Brain microvascular endothelial cell (primary cell): ENCODE results near the gene USP54.
A peak's percentile ranks its signal among the peaks of the same experiment; 100 is the strongest.

ENCODE experiments used
- DNase-seq: peaks from one replicate; pipeline ENCODE4 v3.0.0-alpha.2; 2020
- H3K27ac ChIP-seq: fragments of 250-450 bp; sonication (Bioruptor Pico); 2 replicates; pipeline ENCODE4 v1.5.1; 2020; ENCODE audit warnings: mild to moderate bottlenecking, moderate library complexity
- H3K27me3 ChIP-seq: fragments of 250-450 bp; sonication (Bioruptor Pico); replicated peaks from 2 replicates; pipeline ENCODE4 v1.5.1; 2020; ENCODE audit warnings: mild to moderate bottlenecking
- H3K36me3 ChIP-seq: fragments of 250-450 bp; sonication (Bioruptor Pico); replicated peaks from 2 replicates; pipeline ENCODE4 v1.5.1; 2020; ENCODE audit warnings: mild to moderate bottlenecking
- H3K4me3 ChIP-seq: 2 replicates; pipeline ENCODE4 v1.5.1; 2011; ENCODE audit warnings: low read depth, mild to moderate bottlenecking, control low read depth, low read length, moderate library complexity
- in situ Hi-C: cut with HindIII; loops from 2 replicates; pipeline ENCODE4 v1.10.0; 2017; ENCODE audit warnings: low sequenced_read_pairs, low pct_ligation_motif_present
- TF ChIP-seq, protein P1 (sequence below): IDR thresholded peaks from 2 replicates; pipeline ENCODE4 v1.5.1; 2011; ENCODE audit warnings: low read depth, mild to moderate bottlenecking, moderate library complexity, low read length, control low read depth, inconsistent platforms; ENCODE audit errors: missing control alignments

The USP54 gene

DNA sequence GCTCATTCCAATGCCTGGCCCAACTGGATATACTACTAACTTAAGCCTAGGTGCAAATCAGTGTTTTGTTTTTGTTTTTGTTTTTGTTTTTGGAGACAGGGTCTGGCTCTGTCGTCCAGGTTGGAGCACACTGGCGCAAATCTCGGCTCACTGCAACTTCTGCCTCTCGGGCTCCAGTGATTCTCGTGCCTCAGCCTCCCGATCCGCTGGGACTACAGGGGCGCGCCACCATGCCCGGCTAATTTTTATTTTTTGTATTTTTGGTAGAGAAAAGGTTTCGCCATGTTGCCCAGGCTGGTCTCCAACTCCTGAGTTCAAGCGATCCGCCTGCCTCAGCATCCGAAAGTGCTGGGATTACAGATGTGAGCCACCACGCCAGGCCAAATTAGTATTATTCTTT, 96.9 kb downstream of the USP54 start:
- Histone ChIP-seq H3K27ac (peak overlapping the region; percentile 93), H3K27me3 (no peaks in the 10 kb centered on the region), H3K36me3 (peaks cover 2% of the 10 kb centered on the region), H3K4me3 (peak overlapping the region; percentile 95)
- no peak for DNase-seq
- TF ChIP-seq, protein P1, sequence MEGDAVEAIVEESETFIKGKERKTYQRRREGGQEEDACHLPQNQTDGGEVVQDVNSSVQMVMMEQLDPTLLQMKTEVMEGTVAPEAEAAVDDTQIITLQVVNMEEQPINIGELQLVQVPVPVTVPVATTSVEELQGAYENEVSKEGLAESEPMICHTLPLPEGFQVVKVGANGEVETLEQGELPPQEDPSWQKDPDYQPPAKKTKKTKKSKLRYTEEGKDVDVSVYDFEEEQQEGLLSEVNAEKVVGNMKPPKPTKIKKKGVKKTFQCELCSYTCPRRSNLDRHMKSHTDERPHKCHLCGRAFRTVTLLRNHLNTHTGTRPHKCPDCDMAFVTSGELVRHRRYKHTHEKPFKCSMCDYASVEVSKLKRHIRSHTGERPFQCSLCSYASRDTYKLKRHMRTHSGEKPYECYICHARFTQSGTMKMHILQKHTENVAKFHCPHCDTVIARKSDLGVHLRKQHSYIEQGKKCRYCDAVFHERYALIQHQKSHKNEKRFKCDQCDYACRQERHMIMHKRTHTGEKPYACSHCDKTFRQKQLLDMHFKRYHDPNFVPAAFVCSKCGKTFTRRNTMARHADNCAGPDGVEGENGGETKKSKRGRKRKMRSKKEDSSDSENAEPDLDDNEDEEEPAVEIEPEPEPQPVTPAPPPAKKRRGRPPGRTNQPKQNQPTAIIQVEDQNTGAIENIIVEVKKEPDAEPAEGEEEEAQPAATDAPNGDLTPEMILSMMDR = no peak
- in situ Hi-C loops = no loop called here

DNA sequence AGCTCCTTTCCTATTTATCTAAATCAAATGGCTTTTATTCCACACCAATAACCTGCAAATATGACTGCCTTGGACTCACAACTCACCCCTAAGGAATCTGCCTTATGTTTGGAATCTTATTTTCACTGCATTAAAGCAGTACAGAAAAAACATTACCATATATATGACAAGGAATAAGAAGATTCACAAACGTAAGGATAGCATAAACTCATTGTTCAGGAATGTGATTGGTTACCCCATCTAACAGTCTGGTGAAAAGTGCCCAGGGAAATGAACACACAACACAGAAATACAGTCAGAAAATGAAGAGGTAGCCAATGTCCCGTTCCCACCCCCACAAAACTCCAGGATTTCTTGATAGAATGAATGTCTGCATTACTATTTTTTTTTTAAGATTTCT, 97.4 kb downstream of the USP54 start:
- Histone ChIP-seq H3K36me3 (no peaks in the 10 kb centered on the region), H3K4me3 (peak overlapping the region; percentile 95), H3K27me3 (no peaks in the 10 kb centered on the region), H3K27ac (peak overlapping the region; percentile 93)
- TF ChIP-seq, protein P1 = no peak
- DNase-seq = peak; percentile 60
- in situ Hi-C loops = no loop called here

DNA sequence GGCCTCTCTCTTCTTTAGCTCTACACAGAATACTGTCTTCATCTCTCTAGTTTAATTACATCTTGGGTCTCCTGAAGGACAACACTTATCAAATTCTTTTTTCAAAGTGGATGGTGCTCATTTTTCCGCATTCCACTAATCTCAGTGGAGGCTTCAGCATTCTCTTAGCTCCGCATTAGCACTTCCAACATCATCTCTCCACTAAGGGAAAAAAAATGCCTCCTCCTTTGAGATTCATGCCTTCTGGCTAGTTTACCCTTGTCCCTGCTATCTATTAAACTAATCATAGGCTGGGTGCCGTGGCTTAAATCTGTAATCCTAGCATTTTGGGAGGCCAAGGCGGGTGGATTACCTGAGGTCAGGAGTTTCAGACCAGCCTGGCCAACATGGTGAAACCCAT, 104.5 kb downstream of the USP54 start:
- TF ChIP-seq, protein P1 = no peak
- in situ Hi-C loops = no loop called here
- no peaks in the 10 kb centered on the region for H3K27me3 ChIP-seq
- no peaks in the 10 kb centered on the region for H3K36me3 ChIP-seq
- no peak overlapping the region for H3K4me3 ChIP-seq
- no peak overlapping the region for H3K27ac ChIP-seq
- DNase-seq = no peak

DNA sequence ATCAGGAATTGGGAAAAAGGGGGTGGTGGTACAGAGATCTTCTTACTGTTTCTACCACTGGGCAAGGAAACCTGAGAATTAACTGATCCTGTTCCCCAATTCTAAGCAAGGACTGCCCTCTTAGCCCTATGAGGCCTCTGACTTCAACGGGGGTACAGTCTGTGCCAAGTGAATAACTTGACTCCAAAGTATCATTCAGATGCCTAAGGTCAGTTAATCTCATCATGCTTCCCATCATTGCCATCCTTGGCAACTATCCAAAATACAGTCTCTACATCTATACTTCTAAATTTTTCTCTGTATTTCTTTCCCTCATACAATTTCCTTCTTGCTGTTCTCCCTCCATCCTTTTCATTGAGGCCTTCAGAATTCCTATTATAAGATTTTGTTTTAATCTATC, 105.8 kb downstream of the USP54 start:
- TF ChIP-seq, protein P1 = no peak
- Histone ChIP-seq H3K4me3 (no peak overlapping the region), H3K36me3 (no peaks in the 10 kb centered on the region), H3K27me3 (no peaks in the 10 kb centered on the region), H3K27ac (no peak overlapping the region)
- in situ Hi-C loops = no loop called here
- DNase-seq = no peak

DNA sequence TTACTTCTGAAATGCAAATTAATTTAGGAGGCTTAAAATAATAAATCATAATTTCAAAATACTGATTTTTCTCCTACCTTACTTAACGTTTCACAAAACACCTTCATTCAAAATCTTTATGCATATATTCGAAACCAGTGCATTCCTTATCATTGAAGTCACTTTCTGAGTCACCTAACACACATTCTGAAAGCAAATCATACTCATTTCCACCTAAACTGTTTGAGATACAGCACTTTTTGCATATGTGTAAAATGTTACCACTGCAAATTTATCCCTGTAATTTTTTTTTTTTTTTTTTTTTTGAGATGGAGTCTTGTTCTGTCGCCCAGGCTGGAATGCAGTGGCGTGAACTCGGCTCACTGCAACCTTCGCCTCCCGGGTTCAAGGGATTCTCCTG, 111.0 kb downstream of the USP54 start:
- H3K36me3 ChIP-seq = peaks cover 4% of the 10 kb centered on the region
- H3K27me3 ChIP-seq = no peaks in the 10 kb centered on the region
- in situ Hi-C loops = no loop called here
- TF ChIP-seq, protein P1 = no peak
- DNase-seq = no peak
- H3K4me3 ChIP-seq = no peak overlapping the region
- no peak overlapping the region for H3K27ac ChIP-seq

DNA sequence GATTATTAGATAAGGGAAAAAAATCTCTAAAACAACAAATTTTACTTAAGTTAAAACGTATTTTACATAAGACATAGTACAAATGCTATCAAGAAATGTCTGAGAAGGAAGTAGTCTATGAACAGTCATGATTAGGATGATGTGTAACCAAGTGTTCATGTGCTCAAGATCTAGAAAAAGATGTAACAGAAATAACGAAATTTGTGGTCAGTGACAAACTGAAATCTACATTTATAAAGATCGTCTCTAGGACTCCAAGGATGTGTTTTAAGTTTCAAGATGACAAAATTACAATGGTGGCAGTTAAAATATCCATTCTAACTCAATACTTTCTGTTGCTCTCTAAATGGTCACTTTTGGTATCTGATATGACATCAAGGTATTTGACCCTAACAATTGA, 112.5 kb downstream of the USP54 start:
- TF ChIP-seq, protein P1 = no peak
- H3K36me3 ChIP-seq = peaks cover 13% of the 10 kb centered on the region
- no peak overlapping the region for H3K27ac ChIP-seq
- DNase-seq = no peak
- in situ Hi-C loops = no loop called here
- no peaks in the 10 kb centered on the region for H3K27me3 ChIP-seq
- no peak overlapping the region for H3K4me3 ChIP-seq
